GM23338 (cell line): ENCODE measurements around the gene IFNG. TPM values are rescaled to one million over a fixed set of nuclear protein-coding genes. Genes with fewer than 3 reads are reported as not detected.
A peak's percentile ranks its signal among the peaks of the same experiment; 100 is the strongest.

Experiments
- ATAC-seq: fragments of 200-7000 bp; cut with Tn5 transposase; 3 replicates; pipeline ENCODE4 v1.9.1; 2020
- DNase-seq: peaks from one replicate; pipeline ENCODE4 v3.0.0-alpha.2; 2015; ENCODE audit warnings: low spot score
- H2AFZ ChIP-seq: fragments of 200-600 bp; sonication (generic); 2 replicates; pipeline ENCODE4 v1.8.0; 2016; ENCODE audit warnings: antibody characterized with exemption, mild to moderate bottlenecking, moderate library complexity
- H3F3A ChIP-seq: fragments of 200-600 bp; sonication (generic); replicated peaks from 2 replicates; pipeline ENCODE4 v1.8.0; 2017; ENCODE audit warnings: antibody characterized with exemption, mixed run types, low read depth
- H3K27ac ChIP-seq: fragments of 200-600 bp; sonication (generic); 2 replicates; pipeline ENCODE4 v1.6.1; 2016; ENCODE audit warnings: low read depth
- H3K27me3 ChIP-seq: fragments of 200-600 bp; sonication (generic); 2 replicates; pipeline ENCODE4 v1.8.0; 2016; ENCODE audit warnings: mild to moderate bottlenecking, mixed run types, moderate library complexity; ENCODE audit not compliant: insufficient read depth
- H3K36me3 ChIP-seq: fragments of 200-600 bp; sonication (generic); 2 replicates; pipeline ENCODE4 v1.8.0; 2016; ENCODE audit warnings: mild to moderate bottlenecking; ENCODE audit not compliant: insufficient read depth
- H3K4me1 ChIP-seq: fragments of 200-600 bp; sonication (generic); 2 replicates; pipeline ENCODE4 v1.8.0; 2016; ENCODE audit warnings: mild to moderate bottlenecking, moderate library complexity; ENCODE audit not compliant: insufficient read depth
- H3K4me2 ChIP-seq: fragments of 200-600 bp; sonication (generic); 2 replicates; pipeline ENCODE4 v1.7.1; 2017; ENCODE audit warnings: mixed run types
- H3K4me3 ChIP-seq: fragments of 200-600 bp; sonication (generic); 2 replicates; pipeline ENCODE4 v1.6.1; 2016; ENCODE audit warnings: mixed run types
- H3K79me2 ChIP-seq: fragments of 200-600 bp; sonication (generic); replicated peaks from 2 replicates; pipeline ENCODE4 v1.8.0; 2017; ENCODE audit warnings: mild to moderate bottlenecking; ENCODE audit not compliant: insufficient read depth
- H3K9me2 ChIP-seq: fragments of 200-600 bp; sonication (generic); 2 replicates; pipeline ENCODE4 v1.8.0; 2017; ENCODE audit not compliant: insufficient read depth
- H4K20me1 ChIP-seq: fragments of 200-600 bp; sonication (generic); replicated peaks from 2 replicates; pipeline ENCODE4 v1.8.0; 2017; ENCODE audit warnings: mild to moderate bottlenecking; ENCODE audit not compliant: insufficient read depth
- H3K27ac Mint-ChIP-seq: 2 replicates; pipeline ENCODE4 v1.8.0; 2020; ENCODE audit warnings: inconsistent platforms, mild to moderate bottlenecking, moderate library complexity, mixed read lengths
- H3K27me3 Mint-ChIP-seq: 3 replicates; pipeline ENCODE4 v1.8.0; 2022; ENCODE audit warnings: low read depth, mild to moderate bottlenecking, moderate library complexity, mixed read lengths, inconsistent platforms; ENCODE audit not compliant: insufficient read depth, poor library complexity
- H3K36me3 Mint-ChIP-seq: 3 replicates; pipeline ENCODE4 v1.8.0; 2021; ENCODE audit warnings: low read depth, mild to moderate bottlenecking, inconsistent platforms, moderate library complexity, mixed read lengths
- H3K4me1 Mint-ChIP-seq: 3 replicates; pipeline ENCODE4 v1.8.0; 2020; ENCODE audit warnings: mild to moderate bottlenecking, inconsistent platforms, mixed read lengths
- H3K4me3 Mint-ChIP-seq: 3 replicates; pipeline ENCODE4 v1.8.0; 2021; ENCODE audit warnings: moderate library complexity, mild to moderate bottlenecking, inconsistent platforms, mixed read lengths
- H3K9me3 Mint-ChIP-seq: 3 replicates; pipeline ENCODE4 v1.8.0; 2020; ENCODE audit warnings: moderate library complexity, mild to moderate bottlenecking, inconsistent platforms, mixed read lengths
- CREB1 ChIP-seq: fragments of 250-450 bp; sonication (Bioruptor Pico); IDR thresholded peaks from 2 replicates; pipeline ENCODE4 v1.5.0; 2020; ENCODE audit warnings: low read depth, mild to moderate bottlenecking, moderate library complexity
- CTCF ChIP-seq, 2 experiments: fragments of 200-600 bp in 1 of 2; sonication (generic) in 1 of 2; conservative IDR thresholded peaks; 2 replicates each; pipeline versions ENCODE4 v1.5.1 to v1.6.1; 2016 to 2017; ENCODE audit warnings: antibody characterized with exemption in 2 of 2, low read depth in 2 of 2, mild to moderate bottlenecking in 2 of 2, moderate library complexity in 1 of 2
- ETS1 ChIP-seq: IDR thresholded peaks from 2 replicates; pipeline ENCODE4 v1.6.1; 2016; ENCODE audit warnings: antibody characterized with exemption
- EZH2 ChIP-seq: fragments of 200-600 bp; sonication (generic); IDR thresholded peaks from one replicate; pipeline ENCODE4 v1.8.0; 2017; ENCODE audit warnings: antibody characterized with exemption, mild to moderate bottlenecking, low read depth; ENCODE audit not compliant: unreplicated experiment
- EZH2phosphoT487 ChIP-seq: fragments of 200-600 bp; sonication (generic); IDR thresholded peaks from one replicate; pipeline ENCODE4 v1.8.1; 2018; ENCODE audit warnings: antibody characterized with exemption; ENCODE audit not compliant: unreplicated experiment
- JUNB ChIP-seq: IDR thresholded peaks from one replicate; pipeline ENCODE4 v1.6.1; 2016; ENCODE audit warnings: antibody characterized with exemption; ENCODE audit not compliant: unreplicated experiment
- NANOG ChIP-seq: IDR thresholded peaks from 2 replicates; pipeline ENCODE4 v1.6.1; 2016; ENCODE audit warnings: antibody characterized with exemption, borderline replicate concordance
- POLR2AphosphoS5 ChIP-seq: IDR thresholded peaks from 2 replicates; pipeline ENCODE4 v1.6.1; 2016; ENCODE audit warnings: antibody characterized with exemption, low read depth
- REST ChIP-seq: IDR thresholded peaks from one replicate; pipeline ENCODE4 v1.6.1; 2018; ENCODE audit warnings: antibody characterized with exemption; ENCODE audit not compliant: unreplicated experiment
- STAT1 ChIP-seq: IDR thresholded peaks from one replicate; pipeline ENCODE4 v1.6.1; 2016; ENCODE audit warnings: antibody characterized with exemption; ENCODE audit not compliant: unreplicated experiment
- ZNF114 ChIP-seq: fragments of 250-450 bp; sonication (Bioruptor Pico); IDR thresholded peaks from 2 replicates; pipeline ENCODE4 v1.5.0; 2020; ENCODE audit warnings: mild to moderate bottlenecking, moderate library complexity
- ZNF331 ChIP-seq: fragments of 250-450 bp; sonication (Bioruptor Pico); IDR thresholded peaks from 2 replicates; pipeline ENCODE4 v1.5.0; 2020; ENCODE audit warnings: low read depth, mild to moderate bottlenecking, moderate library complexity
- ZNF462 ChIP-seq: fragments of 250-450 bp; sonication (Bioruptor Pico); IDR thresholded peaks from 2 replicates; pipeline ENCODE4 v1.5.0; 2020; ENCODE audit warnings: mild to moderate bottlenecking, moderate library complexity
- polyA plus RNA-seq: library from polyadenylated mRNA; unstranded; fragments of >200 nt; fragmentation: Nextera tagmentation; extraction: Ambion mirVana; gene quantifications from 2 replicates; pipeline ENCODE4 v1.2.1, GENCODE V29; 2016
- total RNA-seq: library from RNA; depleted of rRNA; stranded (reverse); fragments of >200 nt; shearing (Covaris generic); gene quantifications from 2 replicates; pipeline ENCODE4 v1.2.3, GENCODE V29; 2014

The IFNG gene
- total and polyA plus RNA-seq, 2 experiments from 2014 or later: not detected

- Mint-ChIP-seq H3K4me1 (peaks cover 11% of the 10 kb centered on the region; the same call in 2 of the 3 replicates), H3K36me3 (no peaks in the 10 kb centered on the region), H3K27ac (no peak overlapping the region), H3K9me3 (no peaks in the 10 kb centered on the region; the same call in 2 of the 3 replicates), H3K4me3 (no peak overlapping the region), H3K27me3 (no peaks in the 10 kb centered on the region)
- H3K4me3 ChIP-seq: no peak overlapping the region
- DNase-seq (no peak), ATAC-seq (no peak)
- no peaks in the 10 kb centered on the region for H3K79me2 ChIP-seq
- TF ChIP-seq ZNF462 (CRISPR knock-in tag): no peak
- TF ChIP-seq CTCF (conservative IDR thresholded peaks at IDR 0.05; ENCODE audit: low read depth in 2 of 2): no peak
- no peak for TF ChIP-seq EZH2phosphoT487
- TF ChIP-seq REST: no peak
- no peak for TF ChIP-seq ZNF114 (CRISPR knock-in tag)
- TF ChIP-seq ETS1: no peak
- TF ChIP-seq STAT1: no peak
- TF ChIP-seq JUNB: no peak
- no peak for TF ChIP-seq EZH2
- TF ChIP-seq POLR2AphosphoS5: no peak
- no peak for TF ChIP-seq ZNF331 (CRISPR knock-in tag)
- TF ChIP-seq CREB1 (CRISPR knock-in tag): no peak
- TF ChIP-seq NANOG: no peak
- no peaks in the 10 kb centered on the region for H3K9me2 ChIP-seq
- no peaks in the 10 kb centered on the region for H3K27me3 ChIP-seq
- no peaks in the 10 kb centered on the region for H3K36me3 ChIP-seq
- no peaks in the 10 kb centered on the region for H3F3A ChIP-seq
- peak overlapping the region; percentile 35; the same call in 1 of the 2 replicates for H2AFZ ChIP-seq
- no peaks in the 10 kb centered on the region for H4K20me1 ChIP-seq
- H3K4me2 ChIP-seq: 0 out of 2 replicates have a peak overlapping the region, but pooled peaks have one; percentile 49
- no peaks in the 10 kb centered on the region for H3K4me1 ChIP-seq
- no peak overlapping the region for H3K27ac ChIP-seq
These were observed 41.9 kb downstream of the IFNG start for GRCh38 chr12:68117661-68118060.
